ENCODE measurements around the gene MMD.
"Not testable (repeated sequence)": the region's sequence is repeated elsewhere in the genome, so short reads cannot be mapped to it uniquely, and the experiment has no call there.

The MMD gene

GRCh38 chr17:55391244-55391757 is 30.3 kb downstream of the MMD start:
- DNase-seq: no peak

GRCh38 chr17:55390364-55390977 is 31.2 kb downstream of the MMD start:
- no peak for DNase-seq

- not testable (repeated sequence) for DNase-seq
Observed at GRCh38 chr17:55389715-55390114, 31.9 kb downstream of the MMD start.

- no peak for DNase-seq
Observed at GRCh38 chr17:55388842-55389241, 32.8 kb downstream of the MMD start.

- no peak for DNase-seq
Observed at GRCh38 chr17:55386796-55387332, 34.8 kb downstream of the MMD start.

- no peak for DNase-seq
Observed at GRCh38 chr17:55384643-55385232, 36.9 kb downstream of the MMD start.

- no peak for DNase-seq
Observed at GRCh38 chr17:55383771-55384642, 37.6 kb downstream of the MMD start.

- DNase-seq: no peak
Observed at GRCh38 chr17:55381017-55381770, 40.4 kb downstream of the MMD start.

- DNase-seq: no peak
Observed at GRCh38 chr17:55377671-55378275, 43.9 kb downstream of the MMD start.

GRCh38 chr17:55368706-55369105 is 52.9 kb downstream of the MMD start:
- DNase-seq: no peak

GRCh38 chr17:55366020-55366481 is 55.6 kb downstream of the MMD start:
- peak; percentile 22 for DNase-seq

- no peak for DNase-seq
Observed at GRCh38 chr17:55363033-55363432, 58.6 kb downstream of the MMD start.

- no peak for DNase-seq
Observed at GRCh38 chr17:55360971-55361370, 60.7 kb downstream of the MMD start.

- peak; percentile 61 for DNase-seq
Observed at GRCh38 chr17:55356434-55357328, 65.0 kb downstream of the MMD start.

GRCh38 chr17:55354941-55355340 is 66.7 kb downstream of the MMD start:
- no peak for DNase-seq

- DNase-seq: no peak
Observed at GRCh38 chr17:55354010-55354409, 67.6 kb downstream of the MMD start.

GRCh38 chr17:55351226-55351625 is 70.4 kb downstream of the MMD start:
- no peak for DNase-seq

- DNase-seq: no peak
Observed at GRCh38 chr17:55350825-55351205, 70.8 kb downstream of the MMD start.

- peak; percentile 78 for DNase-seq
Observed at GRCh38 chr17:55348749-55349354, 72.8 kb downstream of the MMD start.

GRCh38 chr17:55347341-55347740 is 74.3 kb downstream of the MMD start:
- DNase-seq: no peak

GRCh38 chr17:55346658-55347057 is 75.0 kb downstream of the MMD start:
- no peak for DNase-seq

Data from retina (tissue), 1 donor.